GM12878 (cell line): ENCODE measurements around the gene LRRC70. TPM values are rescaled to one million over a fixed set of nuclear protein-coding genes. Genes with fewer than 3 reads are reported as not detected.

Experiments
- ATAC-seq: fragments of 200-7000 bp; cut with Tn5 transposase; 3 replicates; pipeline ENCODE4 v1.9.1; 2020; ENCODE audit warnings: mild to moderate bottlenecking, moderate library complexity
- BruUV-seq: library from RNA; stranded (reverse); fragments of 400-500 nt; replicated peaks from 2 replicates; lab custom pipeline; 2021; lab: Mats Ljungman, UMichigan
- CTCF ChIA-PET: fragments of 300-600 bp; sonication (Branson Sonifier 250); formaldehyde crosslinking; extraction: SDS; loops from one replicate; lab custom pipeline; 2021; ENCODE audit warnings: inconsistent platforms; lab: Yijun Ruan, JAX
- POLR2A ChIA-PET: fragments of 350-600 bp; formaldehyde crosslinking; extraction: SDS; loops from one replicate; lab custom pipeline; 2021; ENCODE audit warnings: inconsistent platforms; lab: Charles Lee
- RAD21 ChIA-PET: fragments of 300-600 bp; sonication (Branson Sonifier 250); formaldehyde crosslinking; loops from one replicate; lab custom pipeline; 2023; ENCODE audit warnings: antibody characterized with exemption; ENCODE audit not compliant: unreplicated experiment; lab: Charles Lee
- SMC1A ChIA-PET: fragments of 300-600 bp; sonication (Branson Sonifier 250); formaldehyde crosslinking; loops from one replicate; lab custom pipeline; 2023; ENCODE audit not compliant: unreplicated experiment, uncharacterized antibody; lab: Charles Lee
- DNase-seq: peaks from one replicate; pipeline ENCODE4 v3.0.0-alpha.2; 2011; ENCODE audit warnings: low read depth, low spot score
- FAIRE-seq: peaks from 3 replicates; lab custom pipeline; 2011; peaks lifted over from hg19 to GRCh38; lab: Jason Lieb, UNC
- H2AFZ ChIP-seq: 2 replicates; pipeline ENCODE4 v1.6.0; 2011; ENCODE audit warnings: low read depth, low read length, control low read depth; ENCODE audit not compliant: control insufficient read depth
- H3K27ac ChIP-seq: 2 replicates; pipeline ENCODE4 v1.5.1; 2011; ENCODE audit warnings: control low read depth; ENCODE audit not compliant: control insufficient read depth, insufficient read depth
- H3K27me3 ChIP-seq, 2 experiments: replicated peaks in 1 of 2; 2 replicates each; pipeline versions ENCODE4 v1.6.0 to v1.6.1; 2011; ENCODE audit warnings: low read length in 1 of 2; ENCODE audit not compliant: control insufficient read depth in 2 of 2, insufficient read depth in 2 of 2
- H3K36me3 ChIP-seq, 2 experiments: 2 replicates each; pipeline ENCODE4 v1.5.1; 2011; ENCODE audit warnings: low read length in 1 of 2; ENCODE audit not compliant: control insufficient read depth in 2 of 2, insufficient read depth in 2 of 2
- H3K4me1 ChIP-seq: 2 replicates; pipeline ENCODE4 v1.6.1; 2011; ENCODE audit warnings: mild to moderate bottlenecking, low read length, moderate library complexity, mixed read lengths; ENCODE audit not compliant: control insufficient read depth, insufficient read depth
- H3K4me2 ChIP-seq: 2 replicates; pipeline ENCODE4 v1.6.0; 2011; ENCODE audit warnings: control low read depth; ENCODE audit not compliant: control insufficient read depth, insufficient read depth
- H3K4me3 ChIP-seq: fragments of 200-600 bp; sonication (generic); 2 replicates; pipeline ENCODE4 v1.5.1; 2016
- H3K79me2 ChIP-seq: 2 replicates; pipeline ENCODE4 v1.6.0; 2011; ENCODE audit warnings: low read length; ENCODE audit not compliant: control insufficient read depth, insufficient read depth
- H3K9ac ChIP-seq: 2 replicates; pipeline ENCODE4 v1.8.0; 2011; ENCODE audit warnings: low read length, control low read depth, mixed read lengths; ENCODE audit not compliant: control insufficient read depth, insufficient read depth
- H3K9me3 ChIP-seq: replicated peaks from 3 replicates; pipeline ENCODE4 v1.5.1; 2011; ENCODE audit warnings: mild to moderate bottlenecking, low read length; ENCODE audit not compliant: control insufficient read depth, insufficient read depth
- H4K20me1 ChIP-seq: 2 replicates; pipeline ENCODE4 v1.6.0; 2011; ENCODE audit not compliant: control insufficient read depth, insufficient read depth
- CEBPB ChIP-seq, 2 experiments: fragments of 150-350 bp in 1 of 2; IDR thresholded peaks; 2 replicates each; pipeline ENCODE4 v1.6.1; 2012 to 2014; ENCODE audit warnings: low read depth in 2 of 2, low read length in 2 of 2, borderline replicate concordance in 1 of 2, inconsistent platforms in 1 of 2
- CTCF ChIP-seq, 3 experiments: IDR thresholded peaks in 2 of 3; conservative IDR thresholded peaks in 1 of 3; 2 replicates each; pipeline ENCODE4 v1.5.1; 2011; ENCODE audit warnings: low read depth in 3 of 3, low read length in 3 of 3, mild to moderate bottlenecking in 3 of 3, control low read depth in 2 of 3, moderate library complexity in 2 of 3, inconsistent platforms in 1 of 3, mixed read lengths in 1 of 3; ENCODE audit not compliant: control insufficient read depth in 2 of 3, insufficient read depth in 1 of 3; ENCODE audit errors: extremely low read depth in 1 of 3
- EZH2 ChIP-seq: IDR thresholded peaks from 2 replicates; pipeline ENCODE4 v1.6.1; 2012; ENCODE audit warnings: low read depth, mild to moderate bottlenecking, control low read depth, inconsistent platforms, low read length, borderline replicate concordance; ENCODE audit not compliant: control insufficient read depth
- NFYA ChIP-seq: IDR thresholded peaks from 2 replicates; pipeline ENCODE4 v1.6.1; 2011; ENCODE audit warnings: low read depth, mild to moderate bottlenecking, low read length, improper control_type of control experiment, borderline replicate concordance
- PRDM15 ChIP-seq: fragments of 450-650 bp; formaldehyde crosslinking; IDR thresholded peaks from 2 replicates; pipeline ENCODE4 v1.4.0; 2020; ENCODE audit warnings: mild to moderate bottlenecking, moderate library complexity
- RUNX3 ChIP-seq: IDR thresholded peaks from 2 replicates; pipeline ENCODE4 v1.6.1; 2012; ENCODE audit warnings: low read length, inconsistent platforms
- SPI1 ChIP-seq: IDR thresholded peaks from 2 replicates; pipeline ENCODE4 v1.6.1; 2011; ENCODE audit warnings: low read depth, mild to moderate bottlenecking, low read length, moderate library complexity, borderline replicate concordance; ENCODE audit not compliant: insufficient read depth
- STAT3 ChIP-seq: IDR thresholded peaks from 2 replicates; pipeline ENCODE4 v1.6.1; 2011; ENCODE audit warnings: low read depth, low read length, improper control_type of control experiment
- WGBS: methylation state at CpG from one replicate; pipeline ENCODE4 v1.1.6; 2016; ENCODE audit warnings: low lambda C conversion rate; ENCODE audit not compliant: insufficient replicate concordance, insufficient coverage; ENCODE audit errors: missing lambda C conversion rate; 5-methylcytosine and 5-hydroxymethylcytosine counted together
- in situ Hi-C: fragments of 300-500 bp; cut with MboI; formaldehyde crosslinking; loops from 9 replicates; pipeline ENCODE4 v1.14.3; 2018; ENCODE audit warnings: mixed read lengths
- intact Hi-C: fragments of 100-400 bp; cut with micrococcal nuclease; formaldehyde crosslinking; loops from one replicate; pipeline ENCODE4 v1.14.2; 2022; ENCODE audit not compliant: unreplicated experiment
- polyA plus RNA-seq, 11 experiments: library from polyadenylated mRNA; depleted of rRNA in 4 of 11; unstranded in 6 of 11; stranded (reverse) in 5 of 11; fragments of >200 nt; fragmentation: Nextera tagmentation in 4 of 11; fragmentation: Illumina TruSeq in 1 of 11; extraction: Ambion mirVana in 4 of 11; extraction: Trizol in 1 of 11; gene quantifications; 1 replicate in 1 of 11; 2 replicates in 10 of 11; pipeline versions ENCODE4 v1.2.1 to v1.2.3, GENCODE V29; 2011 to 2016; ENCODE audit warnings: inconsistent platforms in 2 of 11, missing spikeins in 2 of 11, low read depth in 1 of 11
- total RNA-seq, 4 experiments: library from RNA; depleted of rRNA in 3 of 4; stranded (reverse); fragments of >200 nt in 3 of 4; fragmentation: Illumina TruSeq in 1 of 4; extraction: Trizol in 1 of 4; gene quantifications; 2 replicates each; pipeline versions ENCODE4 v1.2.1 to v1.2.3, GENCODE V29; 2013 to 2021

LRRC70 gene
- total and polyA plus RNA-seq, 10 of the 15 experiments (the other 5 are each of a cell fraction or from before 2014, with no cell fraction given), result 0.35 to 1.5 (median 0.84) TPM

- Histone ChIP-seq H3K4me3 (no peak overlapping the region), H2AFZ (no peak overlapping the region), H3K79me2 (no peaks in the 10 kb centered on the region), H4K20me1 (no peaks in the 10 kb centered on the region), H3K27me3 (no peaks in the 10 kb centered on the region), H3K9ac (no peak overlapping the region), H3K4me1 (no peaks in the 10 kb centered on the region)
- SMC1A ChIA-PET, result interaction anchor here (1.2 to 1.6 kb wide), 4 partner anchors 18 to 240 kb away, joined by 3 to 4 read pairs (median 3); no protein-coding TSS in a partner anchor
- CTCF ChIA-PET, result no interaction called here
- peak; percentile 55 for ATAC-seq
- 81% methylated on average over 9 of the region's 9 CpGs for WGBS
- RAD21 ChIA-PET, result no interaction called here
- in situ Hi-C loops, result no loop called here
- no TSS peak for BruUV-seq
- TF ChIP-seq SPI1 (peak; percentile 66; the same call in 1 of the 2 replicates), STAT3 (no peak), EZH2 (no peak)
- TF ChIP-seq, all 136 proteins: peak for 1
- DNase-seq, result peak; percentile 17
- Histone ChIP-seq H3K4me2 (no peak overlapping the region), H3K27ac (no peak overlapping the region), H3K36me3 (peaks cover 0 to 6% of the 10 kb centered on the region in 2 experiments; a peak in 3 of 4 replicates), H3K9me3 (no peaks in the 10 kb centered on the region; the same call in 2 of the 3 replicates)
- FAIRE-seq, result no peak
- POLR2A ChIA-PET, result no interaction called here
- intact Hi-C loops, result no loop called here
Measured at GRCh38 chr5:62538017-62538942, 40.3 kb upstream of the LRRC70 start.

- no TSS peak for BruUV-seq
- TF ChIP-seq PRDM15 (CRISPR knock-in tag), result no peak
- no peak for TF ChIP-seq NFYA
- TF ChIP-seq CEBPB (IDR thresholded peaks at IDR 0.05; ENCODE audit: borderline replicate concordance in 1 of 2, low read depth in 2 of 2, low read length in 2 of 2), result no peak
- TF ChIP-seq RUNX3, result no peak
- no peak for TF ChIP-seq CTCF (IDR thresholded peaks at IDR 0.05 in 2 of 3, conservative IDR thresholded peaks at IDR 0.05 in 1 of 3; ENCODE audit: control insufficient read depth in 2 of 3, extremely low read depth in 1 of 3, insufficient read depth in 1 of 3, low read depth in 3 of 3, low read length in 3 of 3)
Measured at GRCh38 chr5:62542720-62543119, 35.9 kb upstream of the LRRC70 start.

More at GRCh38 chr5:62542720-62543119, 35.9 kb upstream of the LRRC70 start:
- Histone ChIP-seq H3K79me2 (no peaks in the 10 kb centered on the region), H3K9me3 (no peaks in the 10 kb centered on the region; the same call in 2 of the 3 replicates), H4K20me1 (no peaks in the 10 kb centered on the region), H3K9ac (no peak overlapping the region), H3K36me3 (peaks cover 0 to 2% of the 10 kb centered on the region in 2 experiments; a peak in 2 of 4 replicates), H2AFZ (no peak overlapping the region), H3K27me3 (no peaks in the 10 kb centered on the region), H3K4me2 (no peak overlapping the region), H3K27ac (no peak overlapping the region), H3K4me1 (no peaks in the 10 kb centered on the region), H3K4me3 (no peak overlapping the region)
- WGBS, result 100% methylated on average over 1 of the region's 1 CpG
- no peak for DNase-seq
- no peak for ATAC-seq
- intact Hi-C loops, result no loop called here
- ChIA-PET POLR2A (interaction anchor here (0.6 kb wide), 1 partner anchor 257 kb away, joined by 3 read pairs; no protein-coding TSS in a partner anchor), SMC1A (no interaction called here), CTCF (interaction anchor here (0.7 kb wide), 1 partner anchor 199 kb away, joined by 3 read pairs; no protein-coding TSS in a partner anchor), RAD21 (no interaction called here)
- no peak for FAIRE-seq
- in situ Hi-C loops, result no loop called here
